Endothelial cell of umbilical vein (primary cell): ENCODE results near the gene ZNF91.

Experiments
- POLR2AphosphoS5 ChIP-seq: IDR thresholded peaks from 2 replicates; pipeline ENCODE4 v1.6.1; 2012; ENCODE audit warnings: low read depth, mild to moderate bottlenecking, control low read depth, low read length, moderate library complexity; ENCODE audit not compliant: insufficient read depth
- TF ChIP-seq, protein P1 (sequence below), 2 donors: IDR thresholded peaks; 1 replicate in 1 of 2; 2 replicates in 1 of 2; pipeline ENCODE4 v1.5.1; 2011; ENCODE audit warnings: low read length in 2 of 2, mild to moderate bottlenecking in 2 of 2, moderate library complexity in 2 of 2, control low read depth in 1 of 2, inconsistent platforms in 1 of 2, low read depth in 1 of 2; ENCODE audit not compliant: insufficient read depth in 1 of 2; ENCODE audit errors: extremely low read depth in 1 of 2

GRCh38 chr19:23391236-23391635 is 4.0 kb downstream of the ZNF91 start:
- no peak for TF ChIP-seq POLR2AphosphoS5
- TF ChIP-seq, protein P1, sequence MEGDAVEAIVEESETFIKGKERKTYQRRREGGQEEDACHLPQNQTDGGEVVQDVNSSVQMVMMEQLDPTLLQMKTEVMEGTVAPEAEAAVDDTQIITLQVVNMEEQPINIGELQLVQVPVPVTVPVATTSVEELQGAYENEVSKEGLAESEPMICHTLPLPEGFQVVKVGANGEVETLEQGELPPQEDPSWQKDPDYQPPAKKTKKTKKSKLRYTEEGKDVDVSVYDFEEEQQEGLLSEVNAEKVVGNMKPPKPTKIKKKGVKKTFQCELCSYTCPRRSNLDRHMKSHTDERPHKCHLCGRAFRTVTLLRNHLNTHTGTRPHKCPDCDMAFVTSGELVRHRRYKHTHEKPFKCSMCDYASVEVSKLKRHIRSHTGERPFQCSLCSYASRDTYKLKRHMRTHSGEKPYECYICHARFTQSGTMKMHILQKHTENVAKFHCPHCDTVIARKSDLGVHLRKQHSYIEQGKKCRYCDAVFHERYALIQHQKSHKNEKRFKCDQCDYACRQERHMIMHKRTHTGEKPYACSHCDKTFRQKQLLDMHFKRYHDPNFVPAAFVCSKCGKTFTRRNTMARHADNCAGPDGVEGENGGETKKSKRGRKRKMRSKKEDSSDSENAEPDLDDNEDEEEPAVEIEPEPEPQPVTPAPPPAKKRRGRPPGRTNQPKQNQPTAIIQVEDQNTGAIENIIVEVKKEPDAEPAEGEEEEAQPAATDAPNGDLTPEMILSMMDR (IDR thresholded peaks at IDR 0.05; ENCODE audit: extremely low read depth in 1 of 2, insufficient read depth in 1 of 2, low read depth in 1 of 2, low read length in 2 of 2) = no peak
